Measurements from ENCODE around the gene LDB2.

LDB2 gene

DNA sequence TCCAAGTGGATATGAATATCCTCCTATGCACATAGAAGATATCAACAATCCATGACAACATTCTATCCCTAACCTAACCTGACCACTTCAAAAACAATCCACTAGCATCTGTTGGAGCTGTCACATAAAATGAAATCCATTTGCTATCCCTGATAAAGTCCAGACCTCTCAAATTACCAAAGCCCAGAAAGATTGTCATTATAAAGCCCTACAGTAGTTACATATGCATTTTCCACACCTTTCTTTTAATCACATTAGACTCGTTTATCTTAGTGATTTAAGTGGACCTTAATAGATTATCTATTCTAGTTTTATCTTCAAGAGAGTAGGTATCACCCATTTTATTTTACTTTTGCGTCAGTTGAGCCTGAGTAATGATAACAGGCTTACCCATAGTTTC lies 30.6 kb downstream of the LDB2 start:
- H3K4me3 ChIP-seq (ENCODE audit: low read depth, low read length) = no peak overlapping the region
- TF ChIP-seq, protein P1, sequence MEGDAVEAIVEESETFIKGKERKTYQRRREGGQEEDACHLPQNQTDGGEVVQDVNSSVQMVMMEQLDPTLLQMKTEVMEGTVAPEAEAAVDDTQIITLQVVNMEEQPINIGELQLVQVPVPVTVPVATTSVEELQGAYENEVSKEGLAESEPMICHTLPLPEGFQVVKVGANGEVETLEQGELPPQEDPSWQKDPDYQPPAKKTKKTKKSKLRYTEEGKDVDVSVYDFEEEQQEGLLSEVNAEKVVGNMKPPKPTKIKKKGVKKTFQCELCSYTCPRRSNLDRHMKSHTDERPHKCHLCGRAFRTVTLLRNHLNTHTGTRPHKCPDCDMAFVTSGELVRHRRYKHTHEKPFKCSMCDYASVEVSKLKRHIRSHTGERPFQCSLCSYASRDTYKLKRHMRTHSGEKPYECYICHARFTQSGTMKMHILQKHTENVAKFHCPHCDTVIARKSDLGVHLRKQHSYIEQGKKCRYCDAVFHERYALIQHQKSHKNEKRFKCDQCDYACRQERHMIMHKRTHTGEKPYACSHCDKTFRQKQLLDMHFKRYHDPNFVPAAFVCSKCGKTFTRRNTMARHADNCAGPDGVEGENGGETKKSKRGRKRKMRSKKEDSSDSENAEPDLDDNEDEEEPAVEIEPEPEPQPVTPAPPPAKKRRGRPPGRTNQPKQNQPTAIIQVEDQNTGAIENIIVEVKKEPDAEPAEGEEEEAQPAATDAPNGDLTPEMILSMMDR (IDR thresholded peaks at IDR 0.05; ENCODE audit: insufficient read depth, low read depth, low read length, missing control alignments) = no peak
- no peak for DNase-seq (ENCODE audit: low read depth)

DNA sequence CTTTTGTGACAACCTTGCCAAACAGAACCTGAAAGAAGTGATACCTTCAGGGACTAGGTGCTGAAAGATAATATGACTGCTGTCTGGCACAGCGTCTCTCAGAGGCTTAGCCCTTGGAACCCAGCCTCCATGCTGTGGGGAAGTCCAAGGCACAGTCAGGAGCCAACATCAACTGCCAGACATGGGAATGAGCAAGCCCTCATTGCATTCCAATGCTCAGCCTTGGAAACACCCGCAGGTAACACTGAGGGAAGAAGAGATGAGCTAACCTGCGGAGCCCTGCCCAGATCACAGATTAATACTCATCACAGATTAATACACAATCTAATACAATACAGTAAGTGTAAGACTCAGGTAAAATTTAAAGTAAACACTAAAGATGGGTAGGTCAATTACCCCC lies 31.5 kb downstream of the LDB2 start:
- no peak overlapping the region for H3K4me3 ChIP-seq (ENCODE audit: low read depth, low read length)
- no peak for DNase-seq (ENCODE audit: low read depth)
- TF ChIP-seq, protein P1 (IDR thresholded peaks at IDR 0.05; ENCODE audit: insufficient read depth, low read depth, low read length, missing control alignments) = no peak

DNA sequence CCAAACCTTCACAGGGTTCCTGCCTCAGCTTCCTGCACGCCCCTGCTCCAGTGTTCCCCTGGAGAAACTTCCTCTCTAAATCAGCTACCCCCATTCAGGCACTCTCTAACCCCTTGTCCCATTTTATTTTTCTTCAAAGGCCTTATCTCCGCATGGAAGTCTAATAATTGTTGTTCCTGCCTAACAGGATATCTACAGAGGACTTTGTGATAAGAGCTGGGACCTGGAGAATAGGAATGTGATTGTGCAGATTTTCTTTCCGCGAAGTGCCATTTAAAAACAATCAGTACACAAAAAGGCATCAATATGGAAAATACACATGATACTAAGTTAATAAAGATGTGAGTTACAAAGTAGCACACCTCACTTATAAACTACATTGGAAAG lies 32.6 kb downstream of the LDB2 start:
- no peak overlapping the region for H3K4me3 ChIP-seq (ENCODE audit: low read depth, low read length)
- no peak for DNase-seq (ENCODE audit: low read depth)
- TF ChIP-seq, protein P1 (IDR thresholded peaks at IDR 0.05; ENCODE audit: insufficient read depth, low read depth, low read length, missing control alignments) = no peak

DNA sequence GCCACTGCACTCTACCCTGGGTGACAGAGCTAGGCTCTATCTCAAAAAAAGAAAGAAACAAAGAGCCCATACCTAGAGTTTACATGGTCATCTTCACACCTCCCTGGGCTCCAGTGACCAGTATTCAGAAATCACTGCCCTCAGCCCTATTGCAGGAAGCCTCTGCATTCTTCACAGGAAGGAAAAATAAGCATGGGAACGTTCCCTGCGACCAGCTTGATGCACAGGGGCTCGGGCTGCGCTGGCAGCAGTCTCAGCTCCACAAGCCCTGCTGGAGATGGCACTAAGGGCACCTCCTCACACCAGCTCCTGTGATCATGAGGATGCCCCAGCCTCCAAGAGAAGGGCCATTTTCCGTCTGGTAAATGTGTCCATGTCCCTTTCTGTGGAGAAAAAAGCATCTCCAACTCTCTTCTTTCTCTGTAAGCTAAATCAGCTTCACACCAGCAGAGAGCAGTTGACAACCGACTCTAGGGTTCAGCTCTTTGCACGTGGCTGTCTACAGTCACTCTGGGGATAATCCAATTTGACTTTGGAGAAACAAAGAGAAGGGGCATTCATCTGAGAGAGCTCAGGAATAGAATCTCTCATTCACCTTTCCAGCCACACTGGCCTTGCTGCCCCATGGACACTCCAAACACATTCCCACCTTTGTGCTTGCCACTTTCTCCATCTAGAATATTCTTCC lies 33.1 kb downstream of the LDB2 start:
- DNase-seq (ENCODE audit: low read depth) = no peak
- TF ChIP-seq, protein P1 (IDR thresholded peaks at IDR 0.05; ENCODE audit: insufficient read depth, low read depth, low read length, missing control alignments) = no peak

DNA sequence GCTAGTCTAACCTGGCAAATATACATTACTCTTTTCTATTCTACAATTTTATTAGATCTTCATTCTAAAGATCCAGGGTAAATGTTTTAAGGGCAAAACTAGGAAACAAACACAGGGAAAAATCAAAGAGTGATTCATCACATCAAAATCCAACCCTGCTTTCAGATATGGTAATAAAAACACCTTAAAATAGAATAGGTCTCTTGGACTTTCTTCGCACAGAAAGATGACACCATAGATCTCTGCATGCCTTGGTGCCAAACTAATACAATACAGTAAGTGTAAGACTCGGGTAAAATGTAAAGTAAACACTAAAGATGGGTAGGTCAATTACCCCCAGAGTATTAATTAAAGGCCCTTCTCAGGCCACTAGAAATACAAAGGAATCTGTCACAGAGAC lies 34.2 kb downstream of the LDB2 start:
- no peak for DNase-seq (ENCODE audit: low read depth)
- TF ChIP-seq, protein P1 (IDR thresholded peaks at IDR 0.05; ENCODE audit: insufficient read depth, low read depth, low read length, missing control alignments) = no peak
- H3K4me3 ChIP-seq (ENCODE audit: low read depth, low read length) = no peak overlapping the region

More for the DNA sequence above, 33.1 kb downstream of the LDB2 start:
- no peak overlapping the region for H3K4me3 ChIP-seq (ENCODE audit: low read depth, low read length)

DNA sequence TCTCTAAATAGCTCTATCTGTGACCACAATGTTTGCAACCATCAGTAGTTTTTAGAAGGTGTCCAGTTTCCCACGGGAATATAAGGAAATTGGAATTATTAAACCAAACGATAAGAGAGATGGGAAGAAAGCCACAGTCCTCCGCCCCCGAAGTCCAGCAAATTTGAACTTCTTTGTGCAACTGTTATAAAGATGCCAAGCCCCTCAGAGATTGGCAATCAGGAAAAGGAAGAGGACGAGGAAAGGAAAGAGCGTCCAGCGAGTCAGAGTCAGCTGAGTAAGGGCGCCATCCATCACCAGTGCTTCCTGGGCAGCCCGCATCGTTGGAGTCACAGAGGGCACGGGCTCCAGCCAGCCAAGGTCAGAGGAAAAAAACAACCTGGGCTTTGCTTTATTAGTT lies 35.7 kb downstream of the LDB2 start:
- no peak overlapping the region for H3K4me3 ChIP-seq (ENCODE audit: low read depth, low read length)
- TF ChIP-seq, protein P1 (IDR thresholded peaks at IDR 0.05; ENCODE audit: insufficient read depth, low read depth, low read length, missing control alignments) = no peak
- no peak for DNase-seq (ENCODE audit: low read depth)

DNA sequence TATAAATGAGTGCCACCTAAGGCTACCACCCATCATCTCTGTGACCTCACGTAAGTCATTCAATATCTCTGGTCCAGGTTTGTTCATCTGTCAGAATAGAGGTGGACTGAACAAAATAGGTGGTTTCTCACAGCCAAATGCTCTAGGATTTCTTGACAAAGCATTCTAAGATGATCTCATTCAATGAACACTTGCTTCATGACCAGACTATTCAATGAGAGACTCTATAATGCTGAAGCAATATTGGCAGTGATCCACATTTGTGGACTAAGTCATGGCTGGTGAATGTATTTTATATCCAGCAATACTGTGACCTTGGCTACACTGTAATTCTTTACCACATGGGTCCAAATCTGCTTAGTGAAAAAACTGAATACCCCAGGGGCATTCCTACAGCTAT lies 37.9 kb downstream of the LDB2 start:
- DNase-seq (ENCODE audit: low read depth) = no peak
- H3K4me3 ChIP-seq (ENCODE audit: low read depth, low read length) = no peak overlapping the region
- TF ChIP-seq, protein P1 (IDR thresholded peaks at IDR 0.05; ENCODE audit: insufficient read depth, low read depth, low read length, missing control alignments) = no peak

Data from GM12865 (cell line).